GM21529 (cell line): ENCODE measurements around the gene LTB.
A peak's percentile ranks its signal among the peaks of the same experiment; 100 is the strongest.

Source experiments
- ATAC-seq: cut with Tn5 transposase; IDR thresholded peaks from one replicate; pipeline ENCODE4 v1.9.1; 2021; ENCODE audit not compliant: unreplicated experiment

The LTB gene

GRCh38 chr6:31576897-31577578 lies 5.2 kb downstream of the LTB start:
- no peak for ATAC-seq

- no peak for ATAC-seq
Measured at GRCh38 chr6:31575952-31576685, 6.1 kb downstream of the LTB start.

GRCh38 chr6:31575335-31575901 lies 6.8 kb downstream of the LTB start, which contains the start of gene TNF:
Gene TNF (plus strand): TSS chr6:31575565. CDS start chr6:31575742, 177 bp downstream.
- ATAC-seq, result no peak

GRCh38 chr6:31574106-31575061 lies 7.8 kb downstream of the LTB start:
- no peak for ATAC-seq

- ATAC-seq, result no peak
Measured at GRCh38 chr6:31573239-31574105, 8.8 kb downstream of the LTB start.

GRCh38 chr6:31572041-31572911 lies 9.9 kb downstream of the LTB start, which contains the start of gene LTA:
Gene LTA (plus strand): TSS chr6:31572289. CDS start chr6:31572743, 454 bp downstream.
- ATAC-seq, result peak; percentile 35

GRCh38 chr6:31569861-31570536 lies 12.2 kb downstream of the LTB start:
- no peak for ATAC-seq

GRCh38 chr6:31568537-31568961 lies 13.7 kb downstream of the LTB start:
- ATAC-seq, result peak; percentile 58

GRCh38 chr6:31567531-31568370 lies 14.5 kb downstream of the LTB start:
- ATAC-seq, result no peak

GRCh38 chr6:31560697-31561058 lies 21.5 kb downstream of the LTB start:
- ATAC-seq, result no peak

- peak; percentile 64 for ATAC-seq
Measured at GRCh38 chr6:31559958-31560696, 22.1 kb downstream of the LTB start.

GRCh38 chr6:31559606-31559957 lies 22.6 kb downstream of the LTB start:
- ATAC-seq, result peak; percentile 2

- no peak for ATAC-seq
Measured at GRCh38 chr6:31558631-31559500, 23.4 kb downstream of the LTB start.

GRCh38 chr6:31558318-31558625 lies 24.0 kb downstream of the LTB start:
- ATAC-seq, result no peak

GRCh38 chr6:31557443-31558317 lies 24.5 kb downstream of the LTB start:
- ATAC-seq, result no peak
